KOPT-K1 (cell line): Measurements from ENCODE around the gene WFDC6.

ENCODE experiments used
- H3K27ac ChIP-seq: fragments of 200-600 bp; sonication (generic); 2 replicates; pipeline ENCODE4 v1.5.1; 2016; ENCODE audit warnings: antibody characterized with exemption, mild to moderate bottlenecking, low read depth, low read length; ENCODE audit not compliant: poor library complexity, severe bottlenecking
- H3K36me3 ChIP-seq: fragments of 200-600 bp; sonication (generic); 2 replicates; pipeline ENCODE4 v1.5.1; 2017; ENCODE audit warnings: antibody characterized with exemption, mild to moderate bottlenecking, low read length, moderate library complexity; ENCODE audit not compliant: insufficient read depth
- H3K9me3 ChIP-seq: fragments of 200-600 bp; sonication (generic); 2 replicates; pipeline ENCODE4 v1.5.1; 2017; ENCODE audit warnings: antibody characterized with exemption, low read length, mild to moderate bottlenecking; ENCODE audit not compliant: insufficient read depth, poor library complexity, severe bottlenecking

Gene WFDC6

GRCh38 chr20:45502561-45502960, 36.7 kb downstream of the WFDC6 start:
- no peaks in the 10 kb centered on the region for H3K9me3 ChIP-seq
- no peak overlapping the region for H3K27ac ChIP-seq
- no peaks in the 10 kb centered on the region for H3K36me3 ChIP-seq

- no peaks in the 10 kb centered on the region for H3K9me3 ChIP-seq
- H3K36me3 ChIP-seq, result no peaks in the 10 kb centered on the region
- no peak overlapping the region for H3K27ac ChIP-seq
Observed at GRCh38 chr20:45501600-45501999, 37.7 kb downstream of the WFDC6 start.

GRCh38 chr20:45500022-45500421, 39.3 kb downstream of the WFDC6 start:
- Histone ChIP-seq H3K36me3 (no peaks in the 10 kb centered on the region), H3K9me3 (no peaks in the 10 kb centered on the region), H3K27ac (no peak overlapping the region)

DNA sequence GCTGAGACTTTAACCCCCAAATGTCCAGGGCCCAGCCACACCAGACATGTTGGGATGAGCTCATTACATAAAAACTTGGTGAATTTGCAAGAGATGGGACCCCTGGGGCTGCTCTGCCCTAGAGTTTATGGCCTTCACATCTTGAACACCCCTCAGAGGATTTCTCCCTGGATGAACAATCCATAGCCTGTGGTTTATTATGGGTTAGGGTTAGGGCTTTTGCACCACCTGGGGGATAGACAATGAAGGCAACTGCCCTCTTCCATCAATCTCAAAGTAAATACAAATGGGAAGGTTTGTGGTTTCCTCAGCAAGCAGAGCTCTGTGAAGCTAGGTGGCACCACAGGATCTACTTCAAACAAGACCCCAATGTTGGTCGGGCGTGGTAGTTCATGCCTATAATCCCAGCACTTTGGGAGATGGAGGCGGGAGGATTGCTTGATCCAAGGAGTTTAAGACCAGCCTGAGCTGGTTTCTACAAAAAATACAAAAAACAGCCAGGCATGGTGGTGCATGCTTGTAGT, 41.2 kb downstream of the WFDC6 start:
- Histone ChIP-seq H3K36me3 (no peaks in the 10 kb centered on the region), H3K9me3 (no peaks in the 10 kb centered on the region), H3K27ac (no peak overlapping the region)

GRCh38 chr20:45496166-45496565, 43.1 kb downstream of the WFDC6 start:
- no peaks in the 10 kb centered on the region for H3K36me3 ChIP-seq
- H3K27ac ChIP-seq, result no peak overlapping the region
- no peaks in the 10 kb centered on the region for H3K9me3 ChIP-seq

GRCh38 chr20:45495501-45495941, 43.8 kb downstream of the WFDC6 start:
- H3K9me3 ChIP-seq, result no peaks in the 10 kb centered on the region
- H3K36me3 ChIP-seq, result no peaks in the 10 kb centered on the region
- no peak overlapping the region for H3K27ac ChIP-seq

DNA sequence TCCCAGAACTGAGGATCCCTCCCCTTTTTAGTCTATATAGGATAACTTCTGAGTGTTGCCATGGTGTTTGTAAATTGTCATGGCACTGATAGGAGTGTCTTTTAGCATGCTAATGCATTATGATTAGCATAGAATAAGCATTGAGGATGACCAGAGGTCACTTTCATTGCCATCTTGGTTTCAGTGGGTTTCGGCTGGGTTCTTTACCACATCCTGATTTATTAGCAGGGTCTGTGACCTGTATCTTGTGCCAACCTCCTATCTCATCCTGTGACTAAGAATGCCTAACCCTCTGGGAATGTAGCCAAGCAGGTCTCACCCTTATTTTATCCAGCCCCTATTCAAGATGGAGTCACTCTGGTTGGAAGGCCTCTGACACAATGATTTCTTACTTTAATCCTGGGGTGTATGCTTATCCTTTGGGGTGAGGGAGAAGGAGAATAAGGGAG, 50.2 kb downstream of the WFDC6 start:
- H3K27ac ChIP-seq, result no peak overlapping the region
- no peaks in the 10 kb centered on the region for H3K9me3 ChIP-seq
- no peaks in the 10 kb centered on the region for H3K36me3 ChIP-seq

GRCh38 chr20:45487231-45487635, 52.0 kb downstream of the WFDC6 start:
- H3K9me3 ChIP-seq, result no peaks in the 10 kb centered on the region
- no peak overlapping the region for H3K27ac ChIP-seq
- no peaks in the 10 kb centered on the region for H3K36me3 ChIP-seq

DNA sequence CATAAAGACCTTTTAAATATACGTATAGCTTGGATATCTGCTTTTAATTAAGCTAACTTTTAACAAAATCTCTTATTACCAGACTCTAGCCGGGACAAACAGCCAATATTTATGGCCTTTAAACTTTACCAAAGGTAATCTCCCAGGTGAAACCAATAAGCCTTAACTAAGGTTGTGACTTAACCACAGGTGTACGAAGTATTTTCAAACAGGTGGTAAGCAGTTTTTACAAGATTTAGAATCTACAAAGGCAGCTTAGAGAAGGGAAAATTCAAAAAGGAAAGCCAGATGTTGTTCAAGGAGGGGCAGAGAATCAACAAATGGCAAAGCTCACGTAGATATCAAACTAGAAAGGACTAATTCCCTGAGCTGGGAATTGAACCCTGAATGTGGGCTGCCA, 53.9 kb downstream of the WFDC6 start:
- no peaks in the 10 kb centered on the region for H3K36me3 ChIP-seq
- no peak overlapping the region for H3K27ac ChIP-seq
- no peaks in the 10 kb centered on the region for H3K9me3 ChIP-seq

DNA sequence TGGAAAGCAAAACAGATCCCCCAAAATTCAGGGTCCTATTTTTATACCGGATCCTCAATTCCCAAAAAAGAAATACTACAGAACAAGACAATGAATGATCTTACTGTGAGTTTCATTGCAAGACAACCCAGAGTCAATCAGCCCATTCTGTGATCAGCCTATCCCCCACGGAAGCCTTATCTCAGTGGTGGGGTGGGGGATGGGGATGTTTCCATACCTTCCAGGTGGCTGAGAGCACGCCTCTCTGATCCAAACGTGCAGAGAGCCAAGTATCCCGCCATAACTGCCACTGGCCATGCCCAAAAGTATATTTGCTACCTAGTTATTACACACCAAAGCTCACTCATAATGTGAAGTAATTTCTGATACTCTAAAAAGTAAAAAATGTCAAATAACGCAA, 54.6 kb downstream of the WFDC6 start:
- no peaks in the 10 kb centered on the region for H3K36me3 ChIP-seq
- no peaks in the 10 kb centered on the region for H3K9me3 ChIP-seq
- no peak overlapping the region for H3K27ac ChIP-seq
